ENCODE data around the gene PFN1.

Gene PFN1

DNA sequence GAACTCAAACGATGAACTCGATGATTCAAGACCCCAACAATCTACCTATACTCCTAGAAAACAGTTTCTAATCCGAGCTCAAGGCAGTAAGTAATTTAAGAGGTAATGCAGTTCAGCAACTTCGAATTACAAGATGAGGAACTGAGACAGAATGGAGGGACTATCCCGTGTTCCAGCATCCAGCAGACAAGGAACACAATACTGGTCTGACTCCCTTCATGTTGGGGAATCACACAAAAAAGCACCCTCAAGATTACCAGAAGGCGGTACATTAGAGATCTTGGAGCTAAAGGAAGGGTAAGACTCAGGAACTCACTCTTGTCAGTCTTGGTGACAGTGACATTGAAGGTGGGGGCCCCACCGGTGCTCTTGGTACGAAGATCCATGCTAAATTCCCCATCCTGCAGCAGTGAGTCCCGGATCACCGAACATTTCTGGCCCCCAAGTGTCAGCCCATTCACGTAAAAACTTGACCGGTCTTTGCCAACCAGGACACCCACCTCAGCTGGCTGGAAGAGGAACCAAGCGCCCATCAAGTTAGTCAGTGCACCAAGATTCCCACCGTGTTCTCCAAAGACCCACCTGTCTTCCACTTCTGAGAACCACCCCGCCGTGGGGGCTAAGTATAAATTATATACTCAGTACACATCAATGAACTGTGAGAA lies 1.9 kb downstream of the PFN1 start:
- DNase-seq (ENCODE audit: low read depth): no peak
- no peak for TF ChIP-seq CTCF (IDR thresholded peaks at IDR 0.05; ENCODE audit: insufficient read depth, low read depth, low read length, missing control alignments)
- peak overlapping the region; percentile 77 for H3K4me3 ChIP-seq (ENCODE audit: low read length)

GRCh38 chr17:4945944-4946280 lies 2.4 kb downstream of the PFN1 start:
- peak overlapping the region; percentile 77 for H3K4me3 ChIP-seq (ENCODE audit: low read length)
- DNase-seq (ENCODE audit: low read depth): no peak
- no peak for TF ChIP-seq CTCF (IDR thresholded peaks at IDR 0.05; ENCODE audit: insufficient read depth, low read depth, low read length, missing control alignments)

GRCh38 chr17:4945176-4945943 lies 3.0 kb downstream of the PFN1 start:
- no peak for TF ChIP-seq CTCF (IDR thresholded peaks at IDR 0.05; ENCODE audit: insufficient read depth, low read depth, low read length, missing control alignments)
- DNase-seq (ENCODE audit: low read depth): peak; percentile 95
- peak overlapping the region; percentile 9 for H3K4me3 ChIP-seq (ENCODE audit: low read length)

DNA sequence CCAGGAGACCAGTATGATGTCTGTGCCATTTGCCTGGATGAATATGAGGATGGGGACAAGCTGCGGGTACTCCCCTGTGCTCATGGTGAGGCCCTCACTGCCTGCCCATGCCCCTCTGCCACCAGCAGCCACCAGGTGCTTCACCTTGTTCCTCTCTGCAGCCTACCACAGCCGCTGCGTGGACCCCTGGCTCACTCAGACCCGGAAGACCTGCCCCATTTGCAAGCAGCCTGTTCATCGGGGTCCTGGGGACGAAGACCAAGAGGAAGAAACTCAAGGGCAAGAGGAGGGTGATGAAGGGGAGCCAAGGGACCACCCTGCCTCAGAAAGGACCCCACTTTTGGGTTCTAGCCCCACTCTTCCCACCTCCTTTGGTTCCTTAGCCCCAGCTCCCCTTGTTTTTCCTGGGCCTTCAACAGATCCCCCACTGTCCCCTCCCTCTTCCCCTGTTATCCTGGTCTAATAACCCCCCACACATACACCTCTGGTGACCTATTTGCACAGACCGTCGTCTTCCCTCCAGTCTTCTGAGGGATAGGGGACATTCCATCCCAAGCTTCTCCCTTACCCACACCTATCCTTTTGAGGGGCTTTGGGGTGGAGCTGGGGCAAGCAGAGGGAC lies 3.7 kb downstream of the PFN1 start:
- no peak for DNase-seq (ENCODE audit: low read depth)
- no peak overlapping the region for H3K4me3 ChIP-seq (ENCODE audit: low read length)
- TF ChIP-seq CTCF (IDR thresholded peaks at IDR 0.05; ENCODE audit: insufficient read depth, low read depth, low read length, missing control alignments): no peak

- H3K4me3 ChIP-seq (ENCODE audit: low read length): no peak overlapping the region
- no peak for TF ChIP-seq CTCF (IDR thresholded peaks at IDR 0.05; ENCODE audit: insufficient read depth, low read depth, low read length, missing control alignments)
- DNase-seq (ENCODE audit: low read depth): no peak
Observed at GRCh38 chr17:4944163-4944553, 4.2 kb downstream of the PFN1 start.

DNA sequence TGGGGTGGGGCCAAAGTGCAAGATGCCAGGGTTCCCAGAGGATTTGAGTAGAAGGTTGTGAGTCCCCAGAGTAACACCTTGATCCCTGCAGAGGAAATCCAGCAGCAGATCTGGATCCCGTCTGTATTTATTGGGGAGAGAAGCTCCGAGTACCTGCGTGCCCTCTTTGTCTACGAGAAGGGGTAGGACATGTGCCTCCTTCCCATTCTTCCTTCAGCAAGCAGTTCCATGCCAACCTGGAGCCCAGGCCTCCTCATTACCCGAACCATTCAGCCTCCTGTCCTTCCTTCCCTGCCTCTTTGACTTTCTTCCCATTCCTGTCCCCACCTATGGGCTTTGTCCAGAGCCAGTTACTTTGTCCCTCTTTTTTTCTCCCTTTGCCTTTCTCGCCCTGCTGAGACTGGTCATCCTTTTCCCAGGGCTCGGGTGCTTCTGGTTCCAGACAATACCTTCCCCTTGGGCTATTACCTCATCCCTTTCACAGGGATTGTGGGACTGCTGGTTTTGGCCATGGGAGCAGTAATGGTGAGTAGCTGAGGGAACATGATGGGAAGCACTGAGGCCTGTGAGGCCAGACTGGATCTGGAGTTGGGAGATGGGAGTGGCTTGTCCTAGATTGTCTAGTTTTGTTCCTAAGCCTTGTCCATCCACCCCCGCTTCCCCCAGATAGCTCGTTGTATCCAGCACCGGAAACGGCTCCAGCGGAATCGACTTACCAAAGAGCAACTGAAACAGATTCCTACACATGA lies 5.4 kb downstream of the PFN1 start:
- no peak for DNase-seq (ENCODE audit: low read depth)
- TF ChIP-seq CTCF (IDR thresholded peaks at IDR 0.05; ENCODE audit: insufficient read depth, low read depth, low read length, missing control alignments): no peak
- H3K4me3 ChIP-seq (ENCODE audit: low read length): no peak overlapping the region
